B cell (primary cell): Measurements from ENCODE around the gene PAPSS1. TPM values are rescaled to one million over a fixed set of nuclear protein-coding genes. Genes with fewer than 3 reads are reported as not detected.

Source experiments
- ATAC-seq: fragments of 200-7000 bp; cut with Tn5 transposase; one replicate; pipeline ENCODE4 v1.10.0; 2021; ENCODE audit warnings: low read depth, mild to moderate bottlenecking, moderate number of reproducible peaks, moderate library complexity
- CTCF ChIA-PET: fragments of 350-600 bp; sonication (Branson Sonifier 250); formaldehyde crosslinking; loops from one replicate; lab custom pipeline; 2021; ENCODE audit warnings: antibody characterized with exemption, inconsistent platforms; lab: Charles Lee
- POLR2A ChIA-PET: fragments of 350-600 bp; sonication (Branson Sonifier 250); formaldehyde crosslinking; loops from one replicate; lab custom pipeline; 2021; ENCODE audit warnings: antibody characterized with exemption; lab: Charles Lee
- DNase-seq: peaks from one replicate; pipeline ENCODE4 v3.0.0; 2013
- H2AFZ ChIP-seq: 2 replicates; pipeline ENCODE4 v1.6.1; 2012; ENCODE audit warnings: mild to moderate bottlenecking, low read depth, low read length; ENCODE audit not compliant: insufficient read depth, poor library complexity, severe bottlenecking
- H3K27ac ChIP-seq, 2 donors: 1 replicate in 1 of 2; 2 replicates in 1 of 2; pipeline ENCODE4 v1.5.1; 2012 to 2013; ENCODE audit warnings: low read length in 2 of 2, mild to moderate bottlenecking in 2 of 2, moderate library complexity in 1 of 2
- H3K27me3 ChIP-seq, 4 experiments: fragments of 200-600 bp in 1 of 4; sonication (generic) in 1 of 4; replicated peaks in 1 of 4; 1 replicate in 2 of 4; 2 replicates in 2 of 4; pipeline versions ENCODE4 v1.6.1 to v1.7.0; 2013 to 2016; ENCODE audit warnings: low read length in 3 of 4, mild to moderate bottlenecking in 2 of 4, mixed read lengths in 1 of 4, moderate library complexity in 1 of 4; ENCODE audit not compliant: insufficient read depth in 4 of 4, control insufficient read depth in 3 of 4; ENCODE audit errors: control extremely low read depth in 1 of 4
- H3K36me3 ChIP-seq, 2 experiments: replicated peaks in 1 of 2; 1 replicate in 1 of 2; 2 replicates in 1 of 2; pipeline versions ENCODE4 v1.6.1 to v1.7.1; 2013; ENCODE audit warnings: low read length in 1 of 2; ENCODE audit not compliant: insufficient read depth in 2 of 2, control insufficient read depth in 1 of 2; ENCODE audit errors: control extremely low read depth in 1 of 2, extremely low read depth in 1 of 2
- H3K4me1 ChIP-seq, 2 donors: fragments of 200-600 bp in 1 of 2; sonication (generic) in 1 of 2; 1 replicate in 1 of 2; 2 replicates in 1 of 2; pipeline versions ENCODE4 v1.5.1 to v1.6.1; 2013 to 2017; ENCODE audit warnings: low read length in 2 of 2; ENCODE audit not compliant: control insufficient read depth in 2 of 2, insufficient read depth in 2 of 2
- H3K4me2 ChIP-seq: replicated peaks from 2 replicates; pipeline ENCODE3; 2012; ENCODE audit warnings: mild to moderate bottlenecking, low read depth, low read length; ENCODE audit not compliant: poor library complexity, severe bottlenecking
- H3K4me3 ChIP-seq, 5 experiments: fragments of 200-600 bp in 1 of 5; sonication (generic) in 1 of 5; 1 replicate in 3 of 5; 2 replicates in 2 of 5; pipeline versions ENCODE4 v1.5.1 to v1.7.0; 2011 to 2016; ENCODE audit warnings: low read length in 4 of 5, mild to moderate bottlenecking in 4 of 5, low read depth in 2 of 5, control low read depth in 1 of 5, moderate library complexity in 1 of 5; ENCODE audit not compliant: insufficient read depth in 1 of 5; ENCODE audit errors: control extremely low read depth in 1 of 5, extremely low read depth in 1 of 5
- H3K79me2 ChIP-seq: fragments of 200-600 bp; sonication (generic); one replicate; pipeline ENCODE4 v1.6.0; 2016; ENCODE audit warnings: low read length; ENCODE audit not compliant: control insufficient read depth, insufficient read depth
- H3K9ac ChIP-seq: fragments of 200-600 bp; sonication (generic); 2 replicates; pipeline ENCODE4 v1.6.1; 2017; ENCODE audit warnings: mild to moderate bottlenecking, low read length, moderate library complexity
- H3K9me3 ChIP-seq, 3 donors: one replicate each; pipeline versions ENCODE4 v1.6.1 to v1.7.1; 2013; ENCODE audit warnings: low read length in 2 of 3; ENCODE audit not compliant: control insufficient read depth in 2 of 3, insufficient read depth in 1 of 3; ENCODE audit errors: control extremely low read depth in 1 of 3
- H4K20me1 ChIP-seq: 2 replicates; pipeline ENCODE4 v1.6.0; 2012; ENCODE audit warnings: mild to moderate bottlenecking, low read length; ENCODE audit not compliant: insufficient read depth, control insufficient read depth, poor library complexity, severe bottlenecking
- H3K27ac Mint-ChIP-seq: one replicate; pipeline ENCODE4 v1.8.0; 2021; ENCODE audit warnings: mixed read lengths
- H3K27me3 Mint-ChIP-seq: one replicate; pipeline ENCODE4 v1.8.0; 2021; ENCODE audit warnings: mixed read lengths
- H3K4me1 Mint-ChIP-seq: one replicate; pipeline ENCODE4 v1.8.0; 2021; ENCODE audit warnings: mixed read lengths
- H3K4me3 Mint-ChIP-seq: one replicate; pipeline ENCODE4 v1.8.0; 2021; ENCODE audit warnings: mixed read lengths
- H3K9me3 Mint-ChIP-seq: one replicate; pipeline ENCODE4 v1.8.0; 2022; ENCODE audit warnings: mixed read lengths; ENCODE audit not compliant: insufficient read depth
- EZH2 ChIP-seq: IDR thresholded peaks from 2 replicates; pipeline ENCODE4 v1.6.1; 2012; ENCODE audit warnings: borderline replicate concordance, low read depth, mild to moderate bottlenecking, moderate library complexity, low read length; ENCODE audit not compliant: insufficient read depth, poor library complexity, severe bottlenecking
- WGBS: methylation state at CpG from one replicate; pipeline ENCODE4 v1.1.5; 2013; ENCODE audit warnings: missing lambda C conversion rate; ENCODE audit not compliant: insufficient coverage; 5-methylcytosine and 5-hydroxymethylcytosine counted together
- intact Hi-C: fragments of 100-400 bp; cut with micrococcal nuclease; formaldehyde crosslinking; loops from one replicate; pipeline ENCODE4 v1.10.0; 2022
- polyA plus RNA-seq: library from polyadenylated mRNA; depleted of rRNA; stranded (reverse); fragments of >200 nt; gene quantifications from 2 replicates; pipeline ENCODE4 v1.2.3, GENCODE V29; 2012
- total RNA-seq, 2 donors: library from RNA; stranded (reverse); fragments of 120-200 nt in 1 of 2; gene quantifications; 1 replicate in 1 of 2; 2 replicates in 1 of 2; pipeline versions ENCODE4 v1.2.3 to v1.2.4, GENCODE V29; 2013 to 2022
- TF ChIP-seq, protein P1 (sequence below): fragments of 200-600 bp; IDR thresholded peaks from one replicate; pipeline ENCODE4 v1.8.0; 2022; ENCODE audit warnings: antibody characterized with exemption, mild to moderate bottlenecking

PAPSS1 gene
- total and polyA plus RNA-seq, 2 donors (not counting 1 experiment from before 2014, with no cell fraction given) = 21.4 to 33.9 TPM

DNA sequence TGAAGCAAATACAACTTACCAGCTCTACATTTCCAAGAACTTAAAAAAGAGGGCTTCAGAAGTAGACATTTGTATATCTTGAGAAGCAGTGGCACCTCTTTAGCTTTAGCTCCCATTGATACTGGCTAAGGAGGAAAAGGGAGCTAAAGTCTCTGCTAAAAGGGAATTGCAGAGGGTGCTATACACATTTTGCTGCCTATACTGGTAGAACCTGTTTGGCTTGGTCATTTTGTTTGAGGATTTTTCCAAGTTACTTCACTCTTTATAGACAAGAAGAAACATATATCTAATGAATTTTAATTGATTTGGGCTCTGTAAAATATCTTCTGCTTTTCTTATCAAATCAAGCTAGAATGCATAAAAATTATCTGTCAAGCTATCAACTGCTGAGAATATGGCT, 11.8 kb downstream of the PAPSS1 start:
- CTCF ChIA-PET = interaction anchor here (0.6 to 2.3 kb wide), 3 partner anchors 13 to 288 kb away, joined by 3 to 7 read pairs (median 4); partner anchors contain the start of gene PAPSS1
- H3K9me3 ChIP-seq = peaks cover 2 to 31% (median 22%) of the 10 kb centered on the region in 3 donors
- no peak overlapping the region for H3K9ac ChIP-seq
- H3K9me3 Mint-ChIP-seq = peaks cover 17% of the 10 kb centered on the region
- no peak overlapping the region for H3K4me3 Mint-ChIP-seq
- H2AFZ ChIP-seq = no peak overlapping the region
- TF ChIP-seq, protein P1, sequence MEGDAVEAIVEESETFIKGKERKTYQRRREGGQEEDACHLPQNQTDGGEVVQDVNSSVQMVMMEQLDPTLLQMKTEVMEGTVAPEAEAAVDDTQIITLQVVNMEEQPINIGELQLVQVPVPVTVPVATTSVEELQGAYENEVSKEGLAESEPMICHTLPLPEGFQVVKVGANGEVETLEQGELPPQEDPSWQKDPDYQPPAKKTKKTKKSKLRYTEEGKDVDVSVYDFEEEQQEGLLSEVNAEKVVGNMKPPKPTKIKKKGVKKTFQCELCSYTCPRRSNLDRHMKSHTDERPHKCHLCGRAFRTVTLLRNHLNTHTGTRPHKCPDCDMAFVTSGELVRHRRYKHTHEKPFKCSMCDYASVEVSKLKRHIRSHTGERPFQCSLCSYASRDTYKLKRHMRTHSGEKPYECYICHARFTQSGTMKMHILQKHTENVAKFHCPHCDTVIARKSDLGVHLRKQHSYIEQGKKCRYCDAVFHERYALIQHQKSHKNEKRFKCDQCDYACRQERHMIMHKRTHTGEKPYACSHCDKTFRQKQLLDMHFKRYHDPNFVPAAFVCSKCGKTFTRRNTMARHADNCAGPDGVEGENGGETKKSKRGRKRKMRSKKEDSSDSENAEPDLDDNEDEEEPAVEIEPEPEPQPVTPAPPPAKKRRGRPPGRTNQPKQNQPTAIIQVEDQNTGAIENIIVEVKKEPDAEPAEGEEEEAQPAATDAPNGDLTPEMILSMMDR = no peak
- TF ChIP-seq EZH2 = no peak
- H3K27ac Mint-ChIP-seq = no peak overlapping the region
- H3K36me3 ChIP-seq = no peaks in the 10 kb centered on the region
- intact Hi-C loops = no loop called here
- peaks cover 14% of the 10 kb centered on the region for H3K4me1 Mint-ChIP-seq
- peaks cover 20% of the 10 kb centered on the region for H4K20me1 ChIP-seq
- POLR2A ChIA-PET = no interaction called here
- no peaks in the 10 kb centered on the region for H3K27me3 ChIP-seq
- H3K27me3 Mint-ChIP-seq = no peaks in the 10 kb centered on the region
- no peak overlapping the region for H3K4me3 ChIP-seq
- DNase-seq = no peak
- no peak overlapping the region for H3K4me2 ChIP-seq
- no peak overlapping the region for H3K27ac ChIP-seq
- ATAC-seq = no peak
- H3K79me2 ChIP-seq = peaks cover 46% of the 10 kb centered on the region
- H3K4me1 ChIP-seq = no peaks in the 10 kb centered on the region

DNA sequence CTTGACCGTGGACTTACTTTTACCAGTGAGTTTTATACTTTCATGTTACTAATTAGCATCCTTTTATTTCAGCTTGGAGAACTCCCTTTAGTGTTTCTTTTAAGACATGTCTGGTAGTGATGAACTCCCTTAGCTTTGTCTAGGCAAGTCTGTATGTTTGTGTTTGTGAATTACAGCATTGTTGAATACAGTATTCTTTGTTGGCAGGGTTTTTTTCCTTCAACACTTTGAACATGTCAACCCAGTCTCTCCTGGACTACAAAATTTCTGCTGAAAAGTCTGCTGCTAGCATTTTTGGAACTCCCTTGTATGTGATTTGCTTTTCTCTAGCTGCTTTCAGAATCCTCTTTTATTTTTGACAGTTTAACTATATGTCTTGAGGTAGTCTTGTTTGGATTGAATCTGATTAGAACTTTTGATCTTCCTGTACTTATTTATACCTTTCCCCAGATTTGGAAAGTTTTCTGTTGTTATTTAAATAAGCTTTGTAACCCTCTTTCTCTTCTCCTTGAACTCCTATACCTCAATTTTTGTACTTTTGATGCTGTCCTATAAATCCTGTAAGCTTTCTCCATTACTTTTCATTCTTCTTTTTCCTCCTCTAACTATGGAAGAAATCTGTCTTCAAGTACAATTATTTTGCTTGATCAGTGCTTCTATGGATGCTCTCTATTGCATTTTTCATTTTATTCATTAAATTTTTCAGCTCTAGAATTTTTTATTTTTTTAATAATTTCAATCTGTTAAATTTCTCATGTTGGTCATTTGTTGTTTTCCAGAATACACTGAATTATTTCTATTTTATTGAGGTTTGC, 14.1 kb downstream of the PAPSS1 start:
- no peak overlapping the region for H3K27ac Mint-ChIP-seq
- no peak for ATAC-seq
- H3K4me3 ChIP-seq = no peak overlapping the region
- peaks cover 20% of the 10 kb centered on the region for H4K20me1 ChIP-seq
- H3K27me3 ChIP-seq = no peaks in the 10 kb centered on the region
- CTCF ChIA-PET = interaction anchor here (0.8 to 1.3 kb wide), 2 partner anchors 16 to 31 kb away, joined by 3 to 5 read pairs; no protein-coding TSS in a partner anchor
- H3K4me2 ChIP-seq = no peak overlapping the region
- no peak overlapping the region for H3K4me3 Mint-ChIP-seq
- no peak for TF ChIP-seq EZH2
- TF ChIP-seq, protein P1 = no peak
- H3K36me3 ChIP-seq = no peaks in the 10 kb centered on the region
- H3K79me2 ChIP-seq = peaks cover 31% of the 10 kb centered on the region
- intact Hi-C loops = no loop called here
- H3K9ac ChIP-seq = no peak overlapping the region
- H3K27me3 Mint-ChIP-seq = no peaks in the 10 kb centered on the region
- POLR2A ChIA-PET = no interaction called here
- WGBS = no CpG with 5 or more reads among the region's 1 CpG
- no peak overlapping the region for H3K27ac ChIP-seq
- H3K4me1 Mint-ChIP-seq = peaks cover 19% of the 10 kb centered on the region
- DNase-seq = no peak
- peaks cover 2 to 31% (median 22%) of the 10 kb centered on the region in 3 donors for H3K9me3 ChIP-seq
- H2AFZ ChIP-seq = no peak overlapping the region
- H3K4me1 ChIP-seq = no peaks in the 10 kb centered on the region
- H3K9me3 Mint-ChIP-seq = peaks cover 25% of the 10 kb centered on the region
